ENCODE results near the gene PDZRN3. TPM values are rescaled to one million over a fixed set of nuclear protein-coding genes. Genes with fewer than 3 reads are reported as not detected.

Gene PDZRN3
- total RNA-seq, 1 experiment from 2014 or later, result 0.24 TPM

- Histone ChIP-seq H3K9me3 (ENCODE audit: low read depth, low read length, poor library complexity, severe bottlenecking) (no peaks in the 10 kb centered on the region), H3K27ac (ENCODE audit: low read depth, low read length, poor library complexity, severe bottlenecking) (no peak overlapping the region), H3K36me3 (ENCODE audit: insufficient read depth, low read length, poor library complexity, severe bottlenecking) (no peaks in the 10 kb centered on the region), H3K27me3 (replicated peaks; ENCODE audit: insufficient read depth, low read depth, low read length, poor library complexity) (no peaks in the 10 kb centered on the region), H3K4me3 (ENCODE audit: low read depth, low read length, poor library complexity, severe bottlenecking) (no peak overlapping the region), H3K4me1 (ENCODE audit: insufficient read depth, low read length, poor library complexity, severe bottlenecking) (no peaks in the 10 kb centered on the region)
- CTCF ChIA-PET, result no interaction called here
- TF ChIP-seq CTCF (conservative IDR thresholded peaks at IDR 0.05; ENCODE audit: low read depth, low read length), result no peak
- TF ChIP-seq EZH2 (IDR thresholded peaks at IDR 0.05; ENCODE audit: borderline replicate concordance, low read depth, low read length, poor library complexity, severe bottlenecking), result no peak
- no TSS peak for BruUV-seq (replicated peaks)
- POLR2A ChIA-PET (ENCODE audit: low non-redundant PET), result no interaction called here
- intact Hi-C loops (cut with micrococcal nuclease; ENCODE audit: unreplicated experiment), result no loop called here
- no peak for DNase-seq (ENCODE audit: low spot score)
Measured at GRCh38 chr3:73609655-73610054, 15.1 kb downstream of the PDZRN3 start.

- CTCF ChIA-PET, result no interaction called here
- Histone ChIP-seq H3K27me3 (replicated peaks; ENCODE audit: insufficient read depth, low read depth, low read length, poor library complexity) (no peaks in the 10 kb centered on the region), H3K4me3 (ENCODE audit: low read depth, low read length, poor library complexity, severe bottlenecking) (no peak overlapping the region), H3K4me1 (ENCODE audit: insufficient read depth, low read length, poor library complexity, severe bottlenecking) (no peaks in the 10 kb centered on the region), H3K27ac (ENCODE audit: low read depth, low read length, poor library complexity, severe bottlenecking) (no peak overlapping the region), H3K9me3 (ENCODE audit: low read depth, low read length, poor library complexity, severe bottlenecking) (no peaks in the 10 kb centered on the region), H3K36me3 (ENCODE audit: insufficient read depth, low read length, poor library complexity, severe bottlenecking) (no peaks in the 10 kb centered on the region)
- DNase-seq (ENCODE audit: low spot score), result no peak
- TF ChIP-seq EZH2 (IDR thresholded peaks at IDR 0.05; ENCODE audit: borderline replicate concordance, low read depth, low read length, poor library complexity, severe bottlenecking) (no peak), CTCF (conservative IDR thresholded peaks at IDR 0.05; ENCODE audit: low read depth, low read length) (no peak)
- no TSS peak for BruUV-seq (replicated peaks)
- intact Hi-C loops (cut with micrococcal nuclease; ENCODE audit: unreplicated experiment), result no loop called here
- POLR2A ChIA-PET (ENCODE audit: low non-redundant PET), result no interaction called here
Measured at GRCh38 chr3:73609315-73609641, 15.5 kb downstream of the PDZRN3 start.

GRCh38 chr3:73608456-73609314, 16.1 kb downstream of the PDZRN3 start:
- ChIA-PET POLR2A (ENCODE audit: low non-redundant PET) (no interaction called here), CTCF (no interaction called here)
- H3K27me3 ChIP-seq (replicated peaks; ENCODE audit: insufficient read depth, low read depth, low read length, poor library complexity), result no peaks in the 10 kb centered on the region
- no peak overlapping the region for H3K27ac ChIP-seq (ENCODE audit: low read depth, low read length, poor library complexity, severe bottlenecking)
- no peaks in the 10 kb centered on the region for H3K9me3 ChIP-seq (ENCODE audit: low read depth, low read length, poor library complexity, severe bottlenecking)
- H3K4me1 ChIP-seq (ENCODE audit: insufficient read depth, low read length, poor library complexity, severe bottlenecking), result no peaks in the 10 kb centered on the region
- DNase-seq (ENCODE audit: low spot score), result no peak
- H3K36me3 ChIP-seq (ENCODE audit: insufficient read depth, low read length, poor library complexity, severe bottlenecking), result no peaks in the 10 kb centered on the region
- TF ChIP-seq EZH2 (IDR thresholded peaks at IDR 0.05; ENCODE audit: borderline replicate concordance, low read depth, low read length, poor library complexity, severe bottlenecking) (no peak), CTCF (conservative IDR thresholded peaks at IDR 0.05; ENCODE audit: low read depth, low read length) (no peak)
- H3K4me3 ChIP-seq (ENCODE audit: low read depth, low read length, poor library complexity, severe bottlenecking), result no peak overlapping the region
- no TSS peak for BruUV-seq (replicated peaks)
- intact Hi-C loops (cut with micrococcal nuclease; ENCODE audit: unreplicated experiment), result no loop called here

Data from A673 (cell line).